H1 (cell line): Measurements from ENCODE around the gene TNNT3. TPM values are rescaled to one million over a fixed set of nuclear protein-coding genes. Genes with fewer than 3 reads are reported as not detected.

Experiments used
- CTCF ChIA-PET: fragments of 300-600 bp; sonication (Branson Sonifier 250); formaldehyde crosslinking; loops from one replicate; lab custom pipeline; 2021; ENCODE audit not compliant: partially characterized antibody; lab: Charles Lee
- POLR2A ChIA-PET: fragments of 300-600 bp; sonication (Branson Sonifier 250); formaldehyde crosslinking; loops from one replicate; lab custom pipeline; 2021; ENCODE audit warnings: inconsistent platforms; ENCODE audit not compliant: partially characterized antibody; lab: Charles Lee
- DNase-seq, 2 experiments: peaks; one replicate each; pipeline versions ENCODE4 v3.0.0 to v3.0.0-alpha.2; 2010 to 2022; ENCODE audit warnings: low spot score in 2 of 2, low read depth in 1 of 2, mixed read lengths in 1 of 2
- FAIRE-seq: peaks from 2 replicates; lab custom pipeline; 2011; peaks lifted over from hg19 to GRCh38; lab: Jason Lieb, UNC
- H2AFZ ChIP-seq: 2 replicates; pipeline ENCODE4 v1.8.1; 2012; ENCODE audit warnings: low read length, inconsistent platforms
- H2AK5ac ChIP-seq: 2 replicates; pipeline ENCODE4 v1.6.1; 2013; ENCODE audit warnings: low read depth, low read length
- H2BK120ac ChIP-seq: replicated peaks from 2 replicates; pipeline ENCODE3; 2013; ENCODE audit warnings: low read depth, low read length, inconsistent platforms
- H2BK12ac ChIP-seq: 2 replicates; pipeline ENCODE4 v1.6.1; 2013; ENCODE audit warnings: low read depth, low read length
- H2BK15ac ChIP-seq: 2 replicates; pipeline ENCODE4 v1.6.1; 2013; ENCODE audit warnings: low read length
- H2BK20ac ChIP-seq: 2 replicates; pipeline ENCODE4 v1.6.1; 2013; ENCODE audit warnings: low read length
- H2BK5ac ChIP-seq: 2 replicates; pipeline ENCODE4 v1.6.1; 2013; ENCODE audit warnings: low read depth, low read length
- H3K14ac ChIP-seq: 2 replicates; pipeline ENCODE4 v1.6.1; 2013; ENCODE audit warnings: inconsistent platforms; ENCODE audit not compliant: insufficient read length
- H3K18ac ChIP-seq: 2 replicates; pipeline ENCODE4 v1.6.1; 2013; ENCODE audit warnings: low read length; ENCODE audit errors: extremely low read depth
- H3K23ac ChIP-seq: 2 replicates; pipeline ENCODE4 v1.6.1; 2013; ENCODE audit warnings: inconsistent platforms; ENCODE audit not compliant: insufficient read length
- H3K23me2 ChIP-seq: 2 replicates; pipeline ENCODE4 v1.6.1; 2013; ENCODE audit warnings: low read depth, low read length
- H3K27ac ChIP-seq: 2 replicates; pipeline ENCODE4 v1.6.1; 2011; ENCODE audit warnings: low read depth, low read length, inconsistent platforms
- H3K27me3 ChIP-seq, 4 experiments: replicated peaks in 1 of 4; 1 replicate in 1 of 4; 2 replicates in 3 of 4; pipeline versions ENCODE4 v1.6.1 to v1.8.1; 2011 to 2013; ENCODE audit warnings: low read length in 3 of 4, mild to moderate bottlenecking in 3 of 4, inconsistent platforms in 2 of 4, mixed read lengths in 2 of 4, moderate library complexity in 1 of 4; ENCODE audit not compliant: control insufficient read depth in 3 of 4, insufficient read depth in 3 of 4; ENCODE audit errors: extremely low read depth in 1 of 4
- H3K36me3 ChIP-seq, 4 experiments: 2 replicates each; pipeline versions ENCODE4 v1.6.1 to v1.8.1; 2011 to 2013; ENCODE audit warnings: mild to moderate bottlenecking in 4 of 4, low read length in 3 of 4, moderate library complexity in 2 of 4, control low read depth in 1 of 4, inconsistent platforms in 1 of 4; ENCODE audit not compliant: insufficient read depth in 4 of 4, control insufficient read depth in 2 of 4
- H3K4ac ChIP-seq: replicated peaks from 2 replicates; pipeline ENCODE3; 2013; ENCODE audit warnings: low read length, low read depth, mixed read lengths, inconsistent platforms; ENCODE audit not compliant: insufficient read length
- H3K4me1 ChIP-seq, 4 experiments: replicated peaks in 1 of 4; 1 replicate in 1 of 4; 2 replicates in 3 of 4; pipeline versions ENCODE4 v1.6.1 to v1.8.1; 2011 to 2013; ENCODE audit warnings: low read length in 3 of 4, inconsistent platforms in 2 of 4, mixed read lengths in 1 of 4; ENCODE audit not compliant: insufficient read depth in 4 of 4, control insufficient read depth in 3 of 4
- H3K4me2 ChIP-seq, 2 experiments: 2 replicates each; pipeline versions ENCODE4 v1.6.1 to v1.8.1; 2011 to 2013; ENCODE audit warnings: low read depth in 2 of 2, low read length in 2 of 2, control low read depth in 1 of 2, inconsistent platforms in 1 of 2, mild to moderate bottlenecking in 1 of 2; ENCODE audit not compliant: insufficient read depth in 1 of 2
- H3K4me3 ChIP-seq, 4 experiments: fragments of 200-600, 300-600 bp in 1 of 4; sonication (generic), shearing (Covaris generic), sonication (Bioruptor Twin) in 1 of 4; 2 replicates each; pipeline versions ENCODE4 v1.5.1 to v1.8.1; 2011 to 2016; ENCODE audit warnings: low read length in 4 of 4, low read depth in 3 of 4, control low read depth in 2 of 4, inconsistent platforms in 2 of 4, mild to moderate bottlenecking in 2 of 4, mixed read lengths in 1 of 4, moderate library complexity in 1 of 4; ENCODE audit not compliant: insufficient read depth in 2 of 4; ENCODE audit errors: extremely low read depth in 1 of 4
- H3K56ac ChIP-seq: replicated peaks from 2 replicates; pipeline ENCODE3; 2013; ENCODE audit warnings: low read depth, mild to moderate bottlenecking, mixed read lengths, low read length, inconsistent platforms; ENCODE audit not compliant: insufficient read length
- H3K79me1 ChIP-seq: 2 replicates; pipeline ENCODE4 v1.6.1; 2013; ENCODE audit warnings: low read depth, low read length, control low read depth
- H3K79me2 ChIP-seq, 2 experiments: 2 replicates each; pipeline versions ENCODE4 v1.6.1 to v1.8.1; 2012 to 2013; ENCODE audit warnings: low read length in 2 of 2, mild to moderate bottlenecking in 2 of 2, inconsistent platforms in 1 of 2; ENCODE audit not compliant: insufficient read depth in 2 of 2, control insufficient read depth in 1 of 2
- H3K9ac ChIP-seq, 4 experiments: replicated peaks in 1 of 4; 1 replicate in 1 of 4; 2 replicates in 3 of 4; pipeline versions ENCODE4 v1.6.1 to v1.8.1; 2011 to 2013; ENCODE audit warnings: low read depth in 3 of 4, low read length in 3 of 4, control low read depth in 2 of 4, mild to moderate bottlenecking in 2 of 4, moderate library complexity in 2 of 4, inconsistent platforms in 1 of 4; ENCODE audit errors: extremely low read depth in 1 of 4
- H3K9me3 ChIP-seq, 2 experiments: 2 replicates each; pipeline versions ENCODE4 v1.6.1 to v1.8.1; 2012 to 2013; ENCODE audit warnings: mild to moderate bottlenecking in 2 of 2, moderate library complexity in 2 of 2, control low read depth in 1 of 2, inconsistent platforms in 1 of 2, low read depth in 1 of 2, low read length in 1 of 2, mixed read lengths in 1 of 2; ENCODE audit not compliant: insufficient read depth in 2 of 2
- H4K20me1 ChIP-seq, 2 experiments: replicated peaks in 1 of 2; 2 replicates each; pipeline versions ENCODE3 to v1.8.1; 2011 to 2013; ENCODE audit warnings: inconsistent platforms in 2 of 2, low read length in 2 of 2, mild to moderate bottlenecking in 1 of 2; ENCODE audit not compliant: insufficient read depth in 2 of 2, control insufficient read depth in 1 of 2
- H4K5ac ChIP-seq: 2 replicates; pipeline ENCODE4 v1.6.1; 2013; ENCODE audit warnings: low read length, low read depth, mixed read lengths, inconsistent platforms; ENCODE audit not compliant: insufficient read length
- H4K8ac ChIP-seq: 2 replicates; pipeline ENCODE4 v1.8.0; 2013; ENCODE audit warnings: mild to moderate bottlenecking, moderate library complexity, low read length, inconsistent platforms; ENCODE audit not compliant: insufficient read depth; ENCODE audit errors: extremely low read depth
- H4K91ac ChIP-seq: replicated peaks from 2 replicates; pipeline ENCODE3; 2013; ENCODE audit warnings: low read length, mixed read lengths, inconsistent platforms; ENCODE audit not compliant: insufficient read length
- GTF2F1 ChIP-seq: IDR thresholded peaks from 2 replicates; pipeline ENCODE4 v1.6.1; 2012; ENCODE audit warnings: low read depth, low read length, improper control_type of control experiment, borderline replicate concordance
- RAD21 ChIP-seq, 2 experiments: IDR thresholded peaks in 1 of 2; conservative IDR thresholded peaks in 1 of 2; 2 replicates each; pipeline ENCODE4 v1.6.1; 2011; ENCODE audit warnings: low read depth in 2 of 2, low read length in 2 of 2, improper control_type of control experiment in 1 of 2, inconsistent platforms in 1 of 2, mild to moderate bottlenecking in 1 of 2, moderate library complexity in 1 of 2
- ZNF274 ChIP-seq: IDR thresholded peaks from 2 replicates; pipeline ENCODE4 v1.7.0; 2012; ENCODE audit warnings: low read length, borderline replicate concordance; ENCODE audit errors: extremely low read depth
- WGBS, 2 experiments: shearing (Covaris generic) in 1 of 2; methylation state at CpG; one replicate each; pipeline versions ENCODE4 v1.1.6 to v1.1.7; 2013 to 2015; ENCODE audit warnings: low lambda C conversion rate in 2 of 2, mixed read lengths in 2 of 2, inconsistent platforms in 1 of 2, low coverage in 1 of 2, missing lambda C conversion rate in 1 of 2; ENCODE audit not compliant: insufficient replicate concordance in 2 of 2, insufficient coverage in 1 of 2, insufficient read length in 1 of 2; ENCODE audit errors: extremely low coverage in 1 of 2, missing lambda C conversion rate in 1 of 2; 5-methylcytosine and 5-hydroxymethylcytosine counted together
- polyA plus RNA-seq, 7 experiments: library from polyadenylated mRNA; depleted of rRNA in 3 of 7; stranded (reverse) in 5 of 7; unstranded in 2 of 7; fragments of >200 nt in 5 of 7; fragments of 200-250 nt in 2 of 7; gene quantifications; 1 replicate in 5 of 7; 2 replicates in 1 of 7; 4 replicates in 1 of 7; pipeline versions ENCODE4 v1.2.1 to v1.2.3, GENCODE V29; 2011 to 2013; ENCODE audit warnings: missing spikeins in 2 of 7, mixed read lengths in 2 of 7
- total RNA-seq: library from RNA; stranded (reverse); fragmentation: NEBNext Ultra II Directional; extraction: Animal tissue kit (Norgen Biotek cat#: 25700); gene quantifications from 2 replicates; pipeline ENCODE4 v1.2.1, GENCODE V29; 2021
- TF ChIP-seq, protein P1 (sequence below), 3 experiments: IDR thresholded peaks; 1 replicate in 2 of 3; 2 replicates in 1 of 3; pipeline versions ENCODE4 v1.5.1 to v1.6.1; 2011; ENCODE audit warnings: low read length in 3 of 3, mild to moderate bottlenecking in 3 of 3, inconsistent platforms in 2 of 3, low read depth in 1 of 3, moderate library complexity in 1 of 3; ENCODE audit not compliant: insufficient read depth in 1 of 3; ENCODE audit errors: control extremely low read depth in 1 of 3

The TNNT3 gene
- total and polyA plus RNA-seq, 2 of the 8 experiments (the other 6 are each of a cell fraction or from before 2014, with no cell fraction given) = not detected

GRCh38 chr11:1917523-1918435, 1.7 kb upstream of the TNNT3 start:
- DNase-seq (no peak), FAIRE-seq (no peak)
- no peaks in the 10 kb centered on the region for H3K9me3 ChIP-seq
- H3K27me3 ChIP-seq = no peaks in the 10 kb centered on the region
- ChIA-PET POLR2A (no interaction called here), CTCF (interaction anchor here (0.6 to 4.4 kb wide), 36 partner anchors 9 to 968 kb away, joined by 3 to 47 read pairs (median 4); partner anchors contain the start of genes PRR33 and SYT8)
- H3K27ac ChIP-seq = no peak overlapping the region
- no peak overlapping the region for H2BK5ac ChIP-seq
- no peak overlapping the region for H2BK15ac ChIP-seq
- no peak overlapping the region for H2BK120ac ChIP-seq
- no peak overlapping the region for H3K23ac ChIP-seq
- no peak overlapping the region for H3K4ac ChIP-seq
- H3K56ac ChIP-seq = no peak overlapping the region
- no peak overlapping the region for H2BK20ac ChIP-seq
- H3K4me2 ChIP-seq = no peak overlapping the region
- no peaks in the 10 kb centered on the region for H3K79me1 ChIP-seq
- H4K20me1 ChIP-seq = peaks cover 0 to 2% of the 10 kb centered on the region in 2 experiments
- H3K14ac ChIP-seq = no peak overlapping the region
- no peak overlapping the region for H3K9ac ChIP-seq
- peaks cover 5% of the 10 kb centered on the region; the same call in 1 of the 2 replicates for H3K23me2 ChIP-seq
- no peak overlapping the region for H4K91ac ChIP-seq
- H2BK12ac ChIP-seq = no peak overlapping the region
- no peak overlapping the region for H3K4me3 ChIP-seq
- peak overlapping the region; percentile 77 for H4K8ac ChIP-seq
- WGBS, 2 experiments = 81% methylated on average over 29 of the region's 34 CpGs; no CpG with 5 or more reads in 1 of the 2 experiments
- no peaks in the 10 kb centered on the region for H3K79me2 ChIP-seq
- no peaks in the 10 kb centered on the region for H3K36me3 ChIP-seq
- no peak overlapping the region for H2AFZ ChIP-seq
- H4K5ac ChIP-seq = no peak overlapping the region
- H3K4me1 ChIP-seq = peaks cover 0 to 3% (median 3%) of the 10 kb centered on the region in 4 experiments; a peak in 4 of 7 replicates
- no peak overlapping the region for H2AK5ac ChIP-seq
- no peak overlapping the region for H3K18ac ChIP-seq
- TF ChIP-seq GTF2F1 (no peak), ZNF274 (no peak), RAD21 (IDR thresholded peaks at IDR 0.05 in 1 of 2, conservative IDR thresholded peaks at IDR 0.05 in 1 of 2; ENCODE audit: low read depth in 2 of 2, low read length in 2 of 2) (peak; percentile 52 to 68)
- TF ChIP-seq, protein P1, sequence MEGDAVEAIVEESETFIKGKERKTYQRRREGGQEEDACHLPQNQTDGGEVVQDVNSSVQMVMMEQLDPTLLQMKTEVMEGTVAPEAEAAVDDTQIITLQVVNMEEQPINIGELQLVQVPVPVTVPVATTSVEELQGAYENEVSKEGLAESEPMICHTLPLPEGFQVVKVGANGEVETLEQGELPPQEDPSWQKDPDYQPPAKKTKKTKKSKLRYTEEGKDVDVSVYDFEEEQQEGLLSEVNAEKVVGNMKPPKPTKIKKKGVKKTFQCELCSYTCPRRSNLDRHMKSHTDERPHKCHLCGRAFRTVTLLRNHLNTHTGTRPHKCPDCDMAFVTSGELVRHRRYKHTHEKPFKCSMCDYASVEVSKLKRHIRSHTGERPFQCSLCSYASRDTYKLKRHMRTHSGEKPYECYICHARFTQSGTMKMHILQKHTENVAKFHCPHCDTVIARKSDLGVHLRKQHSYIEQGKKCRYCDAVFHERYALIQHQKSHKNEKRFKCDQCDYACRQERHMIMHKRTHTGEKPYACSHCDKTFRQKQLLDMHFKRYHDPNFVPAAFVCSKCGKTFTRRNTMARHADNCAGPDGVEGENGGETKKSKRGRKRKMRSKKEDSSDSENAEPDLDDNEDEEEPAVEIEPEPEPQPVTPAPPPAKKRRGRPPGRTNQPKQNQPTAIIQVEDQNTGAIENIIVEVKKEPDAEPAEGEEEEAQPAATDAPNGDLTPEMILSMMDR (IDR thresholded peaks at IDR 0.05; ENCODE audit: control extremely low read depth in 1 of 3, insufficient read depth in 1 of 3, low read depth in 1 of 3, low read length in 3 of 3) = peak; percentile 74 to 80 (median 77)
